ENCODE results near the gene MIA. TPM values are rescaled to one million over a fixed set of nuclear protein-coding genes. Genes with fewer than 3 reads are reported as not detected.
A peak's percentile ranks its signal among the peaks of the same experiment; 100 is the strongest.

Gene MIA
- total RNA-seq, 1 donor from 2014 or later = not detected

GRCh38 chr19:40802300-40803169, 27.2 kb downstream of the MIA start:
- peak overlapping the region; percentile 67 for H3K4me2 ChIP-seq
- H3K36me3 ChIP-seq = no peaks in the 10 kb centered on the region
- peaks cover 24% of the 10 kb centered on the region for H3F3A ChIP-seq (ENCODE audit: low read depth)
- Mint-ChIP-seq H3K9me3 (no peaks in the 10 kb centered on the region), H3K27ac (peak overlapping the region; percentile 14), H3K4me1 (peaks cover 75% of the 10 kb centered on the region), H3K4me3 (peak overlapping the region; percentile 74), H3K27me3 (ENCODE audit: insufficient read depth, low read depth) (peaks cover 10% of the 10 kb centered on the region), H3K36me3 (peaks cover 12% of the 10 kb centered on the region)
- no peak overlapping the region for H3K4me3 ChIP-seq
- peaks cover 81% of the 10 kb centered on the region for H4K20me1 ChIP-seq (ENCODE audit: low read depth)
- TF ChIP-seq EZH2phosphoT487 (IDR thresholded peaks at IDR 0.05) (no peak), CTCF (IDR thresholded peaks at IDR 0.05) (no peak), EZH2 (IDR thresholded peaks at IDR 0.05) (no peak)
- H3K27ac ChIP-seq = no peak overlapping the region
- H3K79me2 ChIP-seq (ENCODE audit: low read depth) = peaks cover 78% of the 10 kb centered on the region
- H3K4me1 ChIP-seq = peaks cover 34% of the 10 kb centered on the region
- H3K27me3 ChIP-seq = no peaks in the 10 kb centered on the region
- no peaks in the 10 kb centered on the region for H3K9me3 ChIP-seq (ENCODE audit: low read depth)
- DNase-seq (ENCODE audit: low spot score) = no peak
- H3K9ac ChIP-seq = no peak overlapping the region
- no peak overlapping the region for H2AFZ ChIP-seq (replicated peaks)

- peak overlapping the region; percentile 3 for H3K9ac ChIP-seq
- H2AFZ ChIP-seq (replicated peaks) = no peak overlapping the region
- Mint-ChIP-seq H3K36me3 (peaks cover 16% of the 10 kb centered on the region), H3K27me3 (ENCODE audit: insufficient read depth, low read depth) (peaks cover 6% of the 10 kb centered on the region), H3K4me3 (peak overlapping the region; percentile 74), H3K9me3 (no peaks in the 10 kb centered on the region), H3K27ac (peak overlapping the region; percentile 96), H3K4me1 (peaks cover 72% of the 10 kb centered on the region)
- H4K20me1 ChIP-seq (ENCODE audit: low read depth) = peaks cover 89% of the 10 kb centered on the region
- H3K9me3 ChIP-seq (ENCODE audit: low read depth) = no peaks in the 10 kb centered on the region
- peaks cover 16% of the 10 kb centered on the region for H3F3A ChIP-seq (ENCODE audit: low read depth)
- TF ChIP-seq EZH2 (IDR thresholded peaks at IDR 0.05) (no peak), CTCF (IDR thresholded peaks at IDR 0.05) (no peak), EZH2phosphoT487 (IDR thresholded peaks at IDR 0.05) (no peak)
- H3K27me3 ChIP-seq = no peaks in the 10 kb centered on the region
- peak overlapping the region; percentile 13 for H3K27ac ChIP-seq
- peaks cover 83% of the 10 kb centered on the region for H3K79me2 ChIP-seq (ENCODE audit: low read depth)
- H3K4me3 ChIP-seq = no peak overlapping the region
- H3K36me3 ChIP-seq = no peaks in the 10 kb centered on the region
- DNase-seq (ENCODE audit: low spot score) = no peak
- H3K4me1 ChIP-seq = peaks cover 34% of the 10 kb centered on the region
- H3K4me2 ChIP-seq = peak overlapping the region; percentile 67
These were observed 28.0 kb downstream of the MIA start for GRCh38 chr19:40803170-40803856.

DNA sequence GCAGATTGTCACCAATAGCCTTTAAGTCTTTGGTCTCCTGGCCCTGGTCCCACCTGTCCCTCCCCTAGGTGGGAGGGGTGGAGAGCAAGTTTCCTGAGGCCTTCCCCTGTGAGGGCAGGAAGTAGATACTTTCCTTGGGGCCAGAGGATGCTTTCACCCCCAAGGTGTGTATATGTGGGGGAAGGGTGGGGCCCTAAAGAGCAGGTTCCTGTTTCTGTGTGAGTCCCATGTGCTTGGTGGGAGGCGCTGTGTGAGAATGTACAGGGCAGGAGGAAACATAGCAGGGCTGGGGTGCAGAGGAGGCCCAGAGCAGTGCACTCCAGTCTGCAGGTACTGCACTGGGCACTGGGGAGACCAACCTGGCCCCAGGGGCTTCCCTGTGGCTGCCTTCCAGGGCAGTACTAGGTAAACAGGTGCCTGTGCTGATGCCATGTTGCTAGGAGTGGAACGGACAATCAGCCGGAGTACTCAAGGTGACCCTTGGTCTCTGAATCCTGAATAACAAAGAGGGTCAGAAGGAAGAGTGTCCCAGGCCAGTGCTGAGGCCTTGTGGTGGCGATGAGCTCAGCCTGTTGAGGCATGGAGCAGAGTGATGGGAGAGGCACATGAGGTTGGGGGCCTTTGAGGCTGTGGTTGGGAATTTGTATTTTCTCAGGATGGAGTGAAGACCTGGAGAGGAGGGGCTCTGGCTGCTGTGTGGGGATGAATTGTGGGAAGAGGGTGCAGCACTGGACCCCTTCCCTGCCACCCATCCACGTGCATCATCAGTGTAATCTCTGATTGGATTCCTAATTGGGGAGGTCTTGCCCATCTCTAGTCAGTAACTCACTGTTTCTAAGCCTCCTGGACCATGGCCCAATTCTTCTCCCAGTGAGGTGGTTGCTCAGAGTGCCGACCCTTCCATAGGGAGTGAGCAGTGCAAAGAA, 28.8 kb downstream of the MIA start:
- H3K36me3 ChIP-seq = no peaks in the 10 kb centered on the region

More for the DNA sequence above, 28.8 kb downstream of the MIA start:
- Mint-ChIP-seq H3K27ac (peak overlapping the region; percentile 96), H3K4me3 (peak overlapping the region; percentile 74), H3K4me1 (peaks cover 68% of the 10 kb centered on the region), H3K9me3 (no peaks in the 10 kb centered on the region), H3K27me3 (ENCODE audit: insufficient read depth, low read depth) (peaks cover 5% of the 10 kb centered on the region), H3K36me3 (peaks cover 18% of the 10 kb centered on the region)
- Histone ChIP-seq H3F3A (ENCODE audit: low read depth) (peaks cover 20% of the 10 kb centered on the region), H3K27ac (peak overlapping the region; percentile 13), H3K9me3 (ENCODE audit: low read depth) (no peaks in the 10 kb centered on the region), H2AFZ (replicated peaks) (no peak overlapping the region), H3K9ac (no peak overlapping the region), H3K79me2 (ENCODE audit: low read depth) (peaks cover 87% of the 10 kb centered on the region), H3K4me3 (no peak overlapping the region), H3K4me1 (peaks cover 34% of the 10 kb centered on the region), H3K27me3 (no peaks in the 10 kb centered on the region), H4K20me1 (ENCODE audit: low read depth) (peaks cover 96% of the 10 kb centered on the region), H3K4me2 (peak overlapping the region; percentile 27)
- DNase-seq (ENCODE audit: low spot score) = no peak
- TF ChIP-seq EZH2phosphoT487 (IDR thresholded peaks at IDR 0.05) (no peak), EZH2 (IDR thresholded peaks at IDR 0.05) (no peak), CTCF (IDR thresholded peaks at IDR 0.05) (no peak)

All from neural progenitor cell (in vitro differentiated cells).